Coronary artery (tissue), 2 donors: ENCODE measurements around the gene ZSCAN23.
"Not testable (repeated sequence)": the region's sequence is repeated elsewhere in the genome, so short reads cannot be mapped to it uniquely, and the experiment has no call there.

Experiments used
- DNase-seq: peaks from one replicate; pipeline ENCODE4 v3.0.0-alpha.2; 2017; ENCODE audit warnings: low spot score
- H3K27ac ChIP-seq, 2 donors: fragments of 200-600 bp; sonication (generic); one replicate each; pipeline ENCODE4 v1.5.1; 2016 to 2019
- H3K4me3 ChIP-seq: fragments of 200-600 bp; sonication (generic); 2 replicates; pipeline ENCODE4 v1.5.1; 2016; ENCODE audit warnings: mild to moderate bottlenecking, moderate library complexity
- TF ChIP-seq, protein P1 (sequence below): fragments of 200-600 bp; sonication (generic); IDR thresholded peaks from one replicate; pipeline ENCODE4 v1.5.1; 2019; ENCODE audit warnings: antibody characterized with exemption

The ZSCAN23 gene

GRCh38 chr6:28462401-28462800, 19.1 kb upstream of the ZSCAN23 start:
- no peak overlapping the region for H3K27ac ChIP-seq
- no peak for DNase-seq
- TF ChIP-seq, protein P1, sequence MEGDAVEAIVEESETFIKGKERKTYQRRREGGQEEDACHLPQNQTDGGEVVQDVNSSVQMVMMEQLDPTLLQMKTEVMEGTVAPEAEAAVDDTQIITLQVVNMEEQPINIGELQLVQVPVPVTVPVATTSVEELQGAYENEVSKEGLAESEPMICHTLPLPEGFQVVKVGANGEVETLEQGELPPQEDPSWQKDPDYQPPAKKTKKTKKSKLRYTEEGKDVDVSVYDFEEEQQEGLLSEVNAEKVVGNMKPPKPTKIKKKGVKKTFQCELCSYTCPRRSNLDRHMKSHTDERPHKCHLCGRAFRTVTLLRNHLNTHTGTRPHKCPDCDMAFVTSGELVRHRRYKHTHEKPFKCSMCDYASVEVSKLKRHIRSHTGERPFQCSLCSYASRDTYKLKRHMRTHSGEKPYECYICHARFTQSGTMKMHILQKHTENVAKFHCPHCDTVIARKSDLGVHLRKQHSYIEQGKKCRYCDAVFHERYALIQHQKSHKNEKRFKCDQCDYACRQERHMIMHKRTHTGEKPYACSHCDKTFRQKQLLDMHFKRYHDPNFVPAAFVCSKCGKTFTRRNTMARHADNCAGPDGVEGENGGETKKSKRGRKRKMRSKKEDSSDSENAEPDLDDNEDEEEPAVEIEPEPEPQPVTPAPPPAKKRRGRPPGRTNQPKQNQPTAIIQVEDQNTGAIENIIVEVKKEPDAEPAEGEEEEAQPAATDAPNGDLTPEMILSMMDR: no peak
- H3K4me3 ChIP-seq: no peak overlapping the region

DNA sequence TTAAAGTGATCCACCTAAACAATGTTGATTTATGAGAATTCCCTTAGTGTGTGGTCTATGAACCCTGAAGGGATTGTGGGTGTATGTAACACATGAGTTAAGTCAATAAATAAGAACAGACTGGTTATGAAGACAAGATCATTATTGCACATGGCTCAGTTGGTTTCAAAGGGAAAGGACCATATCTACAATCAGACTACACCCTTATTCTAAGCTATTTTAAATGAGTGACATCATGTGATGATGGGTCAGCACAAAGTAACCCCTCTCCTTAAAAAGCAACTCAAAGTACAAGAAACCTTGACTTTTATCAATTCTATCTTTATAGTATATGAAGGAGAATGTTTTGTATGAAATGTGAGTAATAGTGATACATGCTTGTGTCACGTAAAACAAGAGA, 15.3 kb upstream of the ZSCAN23 start:
- no peak overlapping the region for H3K4me3 ChIP-seq
- TF ChIP-seq, protein P1: no peak
- H3K27ac ChIP-seq: no peak overlapping the region
- DNase-seq: no peak

GRCh38 chr6:28449056-28449455, 5.8 kb upstream of the ZSCAN23 start:
- H3K4me3 ChIP-seq: no peak overlapping the region
- H3K27ac ChIP-seq: no peak overlapping the region
- no peak for DNase-seq
- TF ChIP-seq, protein P1: no peak

- H3K4me3 ChIP-seq: peak overlapping the region; percentile 64
- not testable (repeated sequence) for DNase-seq, H3K27ac ChIP-seq
Measured at GRCh38 chr6:28447512-28447906, 4.2 kb upstream of the ZSCAN23 start.

GRCh38 chr6:28446818-28447511, 3.7 kb upstream of the ZSCAN23 start:
- no peak for DNase-seq
- TF ChIP-seq, protein P1: no peak
- peak overlapping the region; percentile 64 for H3K4me3 ChIP-seq
- H3K27ac ChIP-seq: no peak overlapping the region

DNA sequence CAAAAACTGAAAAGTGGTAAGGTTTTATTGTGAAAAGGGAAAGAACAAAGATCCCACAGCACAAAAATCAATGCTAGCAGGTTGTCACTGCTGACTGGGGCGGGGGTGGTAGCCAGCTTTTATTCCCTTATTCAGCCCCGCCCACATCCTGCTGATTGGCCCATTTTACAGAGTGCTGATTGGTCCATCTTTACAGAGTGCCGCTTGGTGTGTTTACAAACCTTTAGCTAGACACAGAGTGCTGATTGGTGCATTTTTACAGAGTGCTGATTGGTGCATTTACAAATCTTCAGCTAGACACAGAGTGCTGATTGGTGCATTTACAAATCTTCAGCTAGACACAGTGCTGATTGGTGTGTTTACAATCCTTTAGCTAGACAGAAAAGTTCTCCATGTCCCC, 1.5 kb upstream of the ZSCAN23 start:
- not testable (repeated sequence) for H3K27ac ChIP-seq, DNase-seq, H3K4me3 ChIP-seq

DNA sequence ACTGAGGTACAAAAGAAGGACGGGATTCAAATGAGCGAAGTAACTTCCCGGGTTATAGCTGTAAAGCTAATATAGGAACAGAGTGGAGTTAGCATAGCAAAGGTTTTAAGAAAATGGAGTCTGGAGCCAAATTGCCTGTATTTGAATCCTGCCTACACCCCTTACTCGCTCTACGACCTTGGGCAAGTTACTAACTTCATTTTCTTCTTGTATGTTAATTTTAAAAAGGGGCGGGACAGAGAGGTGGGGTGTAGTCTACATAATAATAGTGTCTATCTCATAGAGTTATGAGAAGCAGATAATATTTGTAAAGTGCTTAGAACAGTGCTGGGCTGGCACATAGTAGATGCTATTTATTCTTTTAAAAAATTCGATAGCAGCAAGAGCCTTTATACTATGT, 705 bp downstream of the ZSCAN23 start:
- Histone ChIP-seq H3K4me3 (peak overlapping the region; percentile 96), H3K27ac (no peak overlapping the region)
- TF ChIP-seq, protein P1: no peak
- no peak for DNase-seq

DNA sequence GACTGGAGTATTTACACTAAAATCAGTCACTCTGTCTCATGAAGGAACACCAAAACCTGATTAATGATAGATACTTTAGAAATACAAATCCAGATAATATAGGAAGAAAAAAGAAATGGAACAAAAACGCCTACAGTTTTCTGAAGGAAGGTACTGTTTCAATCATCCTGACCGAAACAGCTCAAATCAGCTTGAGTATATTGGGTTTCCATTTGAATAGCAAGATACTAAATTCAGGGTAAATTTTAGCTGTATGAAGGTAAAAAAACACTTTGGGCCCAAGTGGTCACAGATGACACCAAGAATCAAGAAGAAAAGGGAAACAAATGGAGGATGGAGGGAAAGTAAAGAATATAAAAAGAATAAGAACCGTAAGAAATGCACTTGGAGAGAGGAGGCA, 6.9 kb downstream of the ZSCAN23 start:
- no peak overlapping the region for H3K27ac ChIP-seq
- TF ChIP-seq, protein P1: no peak
- no peak for DNase-seq
- H3K4me3 ChIP-seq: no peak overlapping the region
